CD14-positive monocyte (primary cell): Measurements from ENCODE around the gene IPO8. TPM values are rescaled to one million over a fixed set of nuclear protein-coding genes. Genes with fewer than 3 reads are reported as not detected.

ENCODE experiments used
- DNase-seq, 3 donors: peaks; one replicate each; pipeline ENCODE4 v3.0.0-alpha.2; 2011 to 2022
- H2AFZ ChIP-seq: 2 replicates; pipeline ENCODE4 v1.6.0; 2012; ENCODE audit warnings: mild to moderate bottlenecking, low read depth, low read length, inconsistent platforms; ENCODE audit not compliant: insufficient read depth, poor library complexity, severe bottlenecking
- H3K27ac ChIP-seq, 2 donors: 1 replicate in 1 of 2; 2 replicates in 1 of 2; pipeline ENCODE4 v1.5.1; 2012 to 2013; ENCODE audit warnings: low read length in 2 of 2, control low read depth in 1 of 2, inconsistent platforms in 1 of 2, low read depth in 1 of 2, mild to moderate bottlenecking in 1 of 2
- H3K27me3 ChIP-seq, 2 donors: one replicate each; pipeline versions ENCODE4 v1.6.0 to v1.6.1; 2011 to 2013; ENCODE audit warnings: low read length in 2 of 2; ENCODE audit not compliant: control insufficient read depth in 2 of 2, insufficient read depth in 2 of 2
- H3K36me3 ChIP-seq, 2 donors: replicated peaks in 1 of 2; 1 replicate in 1 of 2; 2 replicates in 1 of 2; pipeline versions ENCODE4 v1.5.1 to v1.6.1; 2012 to 2013; ENCODE audit warnings: low read length in 2 of 2, control low read depth in 1 of 2, inconsistent platforms in 1 of 2, mild to moderate bottlenecking in 1 of 2; ENCODE audit not compliant: insufficient read depth in 2 of 2, control insufficient read depth in 1 of 2
- H3K4me1 ChIP-seq, 2 donors: 1 replicate in 1 of 2; 2 replicates in 1 of 2; pipeline versions ENCODE4 v1.5.1 to v1.6.1; 2012 to 2013; ENCODE audit warnings: low read length in 2 of 2, control low read depth in 1 of 2, inconsistent platforms in 1 of 2, mild to moderate bottlenecking in 1 of 2, moderate library complexity in 1 of 2; ENCODE audit not compliant: insufficient read depth in 2 of 2, control insufficient read depth in 1 of 2
- H3K4me2 ChIP-seq: replicated peaks from 2 replicates; pipeline ENCODE3; 2012; ENCODE audit warnings: low read length, moderate library complexity, mild to moderate bottlenecking; ENCODE audit not compliant: poor library complexity, severe bottlenecking; ENCODE audit errors: extremely low read depth
- H3K4me3 ChIP-seq, 3 experiments: fragments of 200-600 bp in 1 of 3; sonication (generic) in 1 of 3; replicated peaks in 1 of 3; 1 replicate in 2 of 3; 2 replicates in 1 of 3; pipeline ENCODE4 v1.5.1; 2011 to 2013; ENCODE audit warnings: low read length in 3 of 3, mild to moderate bottlenecking in 3 of 3, control low read depth in 2 of 3, low read depth in 2 of 3, inconsistent platforms in 1 of 3, moderate library complexity in 1 of 3
- H3K79me2 ChIP-seq: 2 replicates; pipeline ENCODE4 v1.6.0; 2012; ENCODE audit warnings: mild to moderate bottlenecking, control low read depth, inconsistent platforms, low read length, moderate library complexity; ENCODE audit not compliant: insufficient read depth
- H3K9ac ChIP-seq: 2 replicates; pipeline ENCODE4 v1.6.0; 2017; ENCODE audit warnings: low read length, mild to moderate bottlenecking; ENCODE audit not compliant: insufficient read depth, poor library complexity, severe bottlenecking
- H3K9me3 ChIP-seq, 2 donors: replicated peaks in 1 of 2; 1 replicate in 1 of 2; 2 replicates in 1 of 2; pipeline versions ENCODE4 v1.5.1 to v1.6.1; 2012 to 2013; ENCODE audit warnings: low read length in 2 of 2, control low read depth in 1 of 2; ENCODE audit not compliant: control insufficient read depth in 1 of 2, insufficient read depth in 1 of 2
- H4K20me1 ChIP-seq: 2 replicates; pipeline ENCODE4 v1.6.0; 2012; ENCODE audit warnings: mild to moderate bottlenecking, low read length, control low read depth, moderate library complexity; ENCODE audit not compliant: insufficient read depth
- H3K27ac Mint-ChIP-seq, 7 donors: one replicate each; pipeline ENCODE4 v1.8.0; 2020; ENCODE audit warnings: mild to moderate bottlenecking in 7 of 7, mixed read lengths in 7 of 7, moderate library complexity in 6 of 7, inconsistent platforms in 2 of 7
- H3K27me3 Mint-ChIP-seq, 3 donors: one replicate each; pipeline ENCODE4 v1.8.0; 2021 to 2022; ENCODE audit warnings: low read depth in 3 of 3, mild to moderate bottlenecking in 3 of 3, mixed read lengths in 3 of 3, moderate library complexity in 3 of 3, inconsistent platforms in 1 of 3
- H3K36me3 Mint-ChIP-seq, 2 donors: one replicate each; pipeline ENCODE4 v1.8.0; 2020; ENCODE audit warnings: mixed read lengths in 2 of 2, inconsistent platforms in 1 of 2, mild to moderate bottlenecking in 1 of 2
- H3K4me1 Mint-ChIP-seq: one replicate; pipeline ENCODE4 v1.8.0; 2020; ENCODE audit warnings: mild to moderate bottlenecking, mixed read lengths
- H3K4me3 Mint-ChIP-seq, 2 donors: one replicate each; pipeline ENCODE4 v1.8.0; 2020; ENCODE audit warnings: mild to moderate bottlenecking in 2 of 2, mixed read lengths in 2 of 2, moderate library complexity in 1 of 2
- H3K9me3 Mint-ChIP-seq, 7 donors: one replicate each; pipeline ENCODE4 v1.8.0; 2020 to 2022; ENCODE audit warnings: mixed read lengths in 7 of 7, mild to moderate bottlenecking in 6 of 7, moderate library complexity in 6 of 7, inconsistent platforms in 2 of 7
- WGBS: methylation state at CpG from one replicate; pipeline ENCODE4 v1.1.5; 2013; ENCODE audit warnings: missing lambda C conversion rate; ENCODE audit not compliant: insufficient coverage; 5-methylcytosine and 5-hydroxymethylcytosine counted together
- intact Hi-C, 2 donors: fragments of 100-400 bp; cut with micrococcal nuclease; formaldehyde crosslinking; loops; one replicate each; pipeline versions ENCODE4 v1.15.0 to v1.15.1; 2023
- polyA plus RNA-seq, 3 donors: library from polyadenylated mRNA; depleted of rRNA in 1 of 3; unstranded in 2 of 3; stranded (reverse) in 1 of 3; fragments of 300-500 nt in 2 of 3; fragments of >200 nt in 1 of 3; fragmentation: Illumina TruSeq in 2 of 3; gene quantifications; 1 replicate in 2 of 3; 2 replicates in 1 of 3; pipeline ENCODE4 v1.2.3, GENCODE V29; 2012 to 2021
- TF ChIP-seq, protein P1 (sequence below): fragments of 200-600 bp; IDR thresholded peaks from one replicate; pipeline ENCODE4 v1.8.0; 2022; ENCODE audit warnings: antibody characterized with exemption, mild to moderate bottlenecking

Gene IPO8
- polyA plus RNA-seq, 3 donors, result 8.4 to 15.8 (median 12.5) TPM

DNA sequence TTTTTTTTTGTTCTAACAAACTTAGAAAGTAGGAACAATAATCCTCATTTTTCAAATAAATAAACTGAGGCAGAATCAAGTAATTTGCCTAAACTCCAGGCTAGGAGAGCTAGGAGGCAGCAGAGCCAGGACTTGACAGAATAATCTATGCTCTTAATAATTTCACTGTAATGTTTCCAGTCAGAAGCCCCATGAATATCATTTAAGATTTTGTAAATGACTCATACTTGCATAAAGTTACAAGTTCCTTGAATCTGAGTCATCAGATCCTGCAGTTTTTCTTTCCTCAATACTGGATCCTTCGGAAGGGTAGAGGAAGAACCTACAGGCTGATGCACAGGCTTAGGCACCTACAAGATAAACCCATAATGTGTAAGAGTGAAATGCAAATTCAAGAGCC, 30.1 kb upstream of the IPO8 start:
- TF ChIP-seq, protein P1, sequence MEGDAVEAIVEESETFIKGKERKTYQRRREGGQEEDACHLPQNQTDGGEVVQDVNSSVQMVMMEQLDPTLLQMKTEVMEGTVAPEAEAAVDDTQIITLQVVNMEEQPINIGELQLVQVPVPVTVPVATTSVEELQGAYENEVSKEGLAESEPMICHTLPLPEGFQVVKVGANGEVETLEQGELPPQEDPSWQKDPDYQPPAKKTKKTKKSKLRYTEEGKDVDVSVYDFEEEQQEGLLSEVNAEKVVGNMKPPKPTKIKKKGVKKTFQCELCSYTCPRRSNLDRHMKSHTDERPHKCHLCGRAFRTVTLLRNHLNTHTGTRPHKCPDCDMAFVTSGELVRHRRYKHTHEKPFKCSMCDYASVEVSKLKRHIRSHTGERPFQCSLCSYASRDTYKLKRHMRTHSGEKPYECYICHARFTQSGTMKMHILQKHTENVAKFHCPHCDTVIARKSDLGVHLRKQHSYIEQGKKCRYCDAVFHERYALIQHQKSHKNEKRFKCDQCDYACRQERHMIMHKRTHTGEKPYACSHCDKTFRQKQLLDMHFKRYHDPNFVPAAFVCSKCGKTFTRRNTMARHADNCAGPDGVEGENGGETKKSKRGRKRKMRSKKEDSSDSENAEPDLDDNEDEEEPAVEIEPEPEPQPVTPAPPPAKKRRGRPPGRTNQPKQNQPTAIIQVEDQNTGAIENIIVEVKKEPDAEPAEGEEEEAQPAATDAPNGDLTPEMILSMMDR, result no peak
- H3K79me2 ChIP-seq, result no peaks in the 10 kb centered on the region
- Mint-ChIP-seq H3K4me1 (no peaks in the 10 kb centered on the region), H3K27ac (no peak overlapping the region), H3K36me3 (peaks cover 43 to 46% of the 10 kb centered on the region in 2 donors), H3K27me3 (no peaks in the 10 kb centered on the region), H3K9me3 (no peaks in the 10 kb centered on the region), H3K4me3 (no peak overlapping the region)
- H3K4me1 ChIP-seq, result no peaks in the 10 kb centered on the region
- H3K9ac ChIP-seq, result no peak overlapping the region
- H3K27ac ChIP-seq, result no peak overlapping the region
- intact Hi-C loops, result no loop called here
- no peak overlapping the region for H2AFZ ChIP-seq
- H3K4me3 ChIP-seq, result no peak overlapping the region
- no peaks in the 10 kb centered on the region for H3K9me3 ChIP-seq
- no peak for DNase-seq
- H3K27me3 ChIP-seq, result no peaks in the 10 kb centered on the region
- no peaks in the 10 kb centered on the region for H4K20me1 ChIP-seq
- H3K4me2 ChIP-seq, result no peak overlapping the region
- peaks cover 5 to 50% of the 10 kb centered on the region in 2 donors for H3K36me3 ChIP-seq
- no CpG with 5 or more reads among the region's 1 CpG for WGBS

DNA sequence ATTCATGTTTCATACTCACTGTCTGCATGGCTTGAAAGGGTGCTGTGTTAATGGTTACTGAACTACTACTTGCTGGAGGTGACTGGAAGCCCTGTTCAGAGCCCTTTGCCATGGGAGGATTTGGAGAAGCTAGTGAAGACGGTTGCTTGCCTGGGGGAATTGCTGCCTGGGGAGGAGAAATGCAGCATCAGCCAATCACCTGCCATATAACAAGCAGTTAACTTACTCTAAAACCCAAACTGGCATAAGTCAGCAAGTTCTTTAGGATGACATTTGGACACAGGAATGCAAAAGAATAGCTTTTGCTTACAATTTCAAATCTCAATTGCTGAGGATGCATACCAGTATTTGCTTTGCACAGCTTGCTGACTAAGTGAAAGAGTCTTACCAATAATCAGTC, 23.4 kb upstream of the IPO8 start:
- Histone ChIP-seq H3K79me2 (no peaks in the 10 kb centered on the region), H3K27me3 (no peaks in the 10 kb centered on the region), H2AFZ (no peak overlapping the region), H3K36me3 (peaks cover 10 to 69% of the 10 kb centered on the region in 2 donors), H3K27ac (no peak overlapping the region), H3K4me2 (no peak overlapping the region), H3K4me3 (no peak overlapping the region), H4K20me1 (no peaks in the 10 kb centered on the region), H3K9me3 (no peaks in the 10 kb centered on the region), H3K9ac (no peak overlapping the region), H3K4me1 (no peaks in the 10 kb centered on the region)
- intact Hi-C loops, result no loop called here
- no peak overlapping the region for H3K4me3 Mint-ChIP-seq
- no peak overlapping the region for H3K27ac Mint-ChIP-seq
- TF ChIP-seq, protein P1, result no peak
- peaks cover 47 to 54% of the 10 kb centered on the region in 2 donors for H3K36me3 Mint-ChIP-seq
- H3K4me1 Mint-ChIP-seq, result no peaks in the 10 kb centered on the region
- DNase-seq, result no peak
- no peaks in the 10 kb centered on the region for H3K27me3 Mint-ChIP-seq
- H3K9me3 Mint-ChIP-seq, result no peaks in the 10 kb centered on the region
- no CpG with 5 or more reads among the region's 1 CpG for WGBS
